ENCODE measurements around the gene SORBS1.

Gene SORBS1

DNA sequence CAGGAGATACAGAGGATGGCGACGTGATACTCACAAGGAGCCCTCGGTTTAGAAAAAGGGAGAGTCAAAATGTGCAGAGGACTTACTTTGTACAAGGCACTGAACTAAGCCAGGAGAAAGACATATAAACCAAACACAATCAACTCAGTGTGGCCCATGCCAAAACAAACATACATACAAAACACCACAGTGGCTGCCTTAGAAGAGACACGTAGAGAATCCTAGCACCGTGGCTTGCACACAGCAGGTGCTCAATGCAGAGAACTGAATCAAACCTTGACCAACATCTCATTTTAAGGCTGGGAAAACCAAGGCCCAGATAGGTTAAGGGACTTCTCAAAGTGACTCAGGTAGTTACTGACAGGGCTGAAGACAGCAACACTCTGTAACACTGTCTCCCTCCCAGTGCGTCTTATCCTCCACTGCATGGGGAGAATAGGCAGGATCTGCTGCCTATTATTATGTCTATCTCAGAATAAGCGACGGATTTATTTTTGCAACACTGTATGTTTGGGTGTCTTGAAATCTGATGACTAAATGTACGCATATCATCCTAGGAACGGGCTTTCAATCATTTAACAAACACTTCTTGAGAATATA, 11.0 kb downstream of the SORBS1 start:
- H3K4me1 ChIP-seq (ENCODE audit: insufficient read depth, low read length): peaks cover 24% of the 10 kb centered on the region
- no peak overlapping the region for H3K9ac ChIP-seq (ENCODE audit: low read depth, low read length)
- no peak overlapping the region for H3K4me3 ChIP-seq (ENCODE audit: low read length)
- no peaks in the 10 kb centered on the region for H3K36me3 ChIP-seq (ENCODE audit: insufficient read depth, low read depth, low read length)
- H3K27me3 ChIP-seq (ENCODE audit: insufficient read depth, low read length): no peaks in the 10 kb centered on the region
- no peak overlapping the region for H3K27ac ChIP-seq (ENCODE audit: low read length)
- H3K9me3 ChIP-seq (ENCODE audit: insufficient read depth, low read depth, low read length): no peaks in the 10 kb centered on the region

DNA sequence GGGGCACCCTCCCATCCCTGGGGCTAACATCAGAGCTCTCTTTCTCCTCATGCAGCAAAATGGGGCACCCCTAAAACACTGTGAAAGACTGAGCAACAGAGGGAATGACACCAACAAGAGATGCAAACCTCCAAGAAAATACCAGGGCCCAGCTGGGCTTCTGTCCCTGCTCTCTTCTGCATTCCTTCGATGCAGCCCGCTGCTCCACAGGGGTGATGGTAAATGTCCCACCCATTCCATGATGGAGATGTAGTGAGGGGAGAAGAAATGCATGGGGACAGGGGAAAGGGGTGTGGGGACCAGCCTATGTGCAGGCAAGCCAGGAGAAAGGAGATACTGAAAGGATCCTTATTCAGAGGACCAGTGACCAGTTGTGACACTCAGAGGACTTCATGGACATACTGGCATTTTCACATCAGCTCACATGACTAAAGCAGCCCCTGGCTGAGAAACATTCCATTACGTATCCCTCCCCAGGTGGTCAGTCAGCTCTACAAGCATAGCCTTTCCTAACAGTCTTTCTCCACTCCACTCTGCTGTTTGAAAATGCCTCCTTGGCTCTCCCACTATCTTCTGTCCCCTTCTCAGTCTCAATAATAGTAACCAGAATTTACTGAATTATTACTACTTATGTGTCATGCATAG, 13.3 kb downstream of the SORBS1 start:
- H3K9me3 ChIP-seq (ENCODE audit: insufficient read depth, low read depth, low read length): no peaks in the 10 kb centered on the region
- no peak overlapping the region for H3K4me3 ChIP-seq (ENCODE audit: low read length)
- H3K36me3 ChIP-seq (ENCODE audit: insufficient read depth, low read depth, low read length): no peaks in the 10 kb centered on the region
- no peak overlapping the region for H3K27ac ChIP-seq (ENCODE audit: low read length)
- peaks cover 35% of the 10 kb centered on the region for H3K4me1 ChIP-seq (ENCODE audit: insufficient read depth, low read length)
- H3K9ac ChIP-seq (ENCODE audit: low read depth, low read length): no peak overlapping the region
- peaks cover under 1% of the 10 kb centered on the region; the same call in 1 of the 2 replicates for H3K27me3 ChIP-seq (ENCODE audit: insufficient read depth, low read length)

DNA sequence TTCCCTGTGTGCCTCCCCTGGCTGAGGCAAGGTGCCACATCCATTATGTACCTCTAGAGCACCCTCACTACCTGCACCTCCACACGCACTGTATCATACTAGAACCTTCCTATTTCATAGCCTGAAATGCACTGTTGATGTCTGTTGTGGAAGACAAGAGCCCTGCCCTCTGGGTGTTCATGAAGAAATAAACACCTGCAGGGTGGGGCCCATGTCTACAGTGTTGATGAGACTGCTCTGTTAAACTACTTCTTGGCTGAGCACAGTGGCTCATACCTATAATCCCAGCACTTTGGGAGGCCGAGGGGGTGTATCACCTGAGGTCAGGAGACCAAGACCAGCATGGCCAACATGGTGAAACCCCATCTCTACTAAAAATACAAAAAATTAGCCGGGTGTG, 14.0 kb downstream of the SORBS1 start:
- H3K36me3 ChIP-seq (ENCODE audit: insufficient read depth, low read depth, low read length): no peaks in the 10 kb centered on the region
- no peak overlapping the region for H3K4me3 ChIP-seq (ENCODE audit: low read length)
- H3K27ac ChIP-seq (ENCODE audit: low read length): no peak overlapping the region
- peaks cover 8% of the 10 kb centered on the region; the same call in 1 of the 2 replicates for H3K27me3 ChIP-seq (ENCODE audit: insufficient read depth, low read length)
- H3K9ac ChIP-seq (ENCODE audit: low read depth, low read length): no peak overlapping the region
- H3K9me3 ChIP-seq (ENCODE audit: insufficient read depth, low read depth, low read length): no peaks in the 10 kb centered on the region
- H3K4me1 ChIP-seq (ENCODE audit: insufficient read depth, low read length): peaks cover 35% of the 10 kb centered on the region

DNA sequence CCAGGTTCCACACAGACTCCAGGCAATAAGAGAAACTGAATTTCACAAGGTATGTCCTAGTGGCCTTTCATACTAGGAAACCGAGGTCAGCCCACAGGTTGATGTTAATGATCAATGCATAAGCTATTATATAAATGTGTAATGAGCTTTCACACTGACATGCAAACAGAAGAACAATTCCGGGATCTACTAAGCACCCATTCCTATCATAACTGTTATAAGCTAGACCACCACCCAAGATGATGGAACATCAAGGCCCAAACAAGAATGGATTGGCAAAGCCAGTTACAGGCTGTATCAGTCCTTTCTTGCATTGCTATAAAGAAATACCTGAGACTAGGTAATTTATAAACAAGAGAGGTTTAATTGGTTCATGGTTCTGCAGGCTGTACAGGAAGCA, 15.2 kb downstream of the SORBS1 start:
- Histone ChIP-seq H3K36me3 (ENCODE audit: insufficient read depth, low read depth, low read length) (no peaks in the 10 kb centered on the region), H3K9me3 (ENCODE audit: insufficient read depth, low read depth, low read length) (no peaks in the 10 kb centered on the region), H3K9ac (ENCODE audit: low read depth, low read length) (no peak overlapping the region), H3K4me3 (ENCODE audit: low read length) (no peak overlapping the region), H3K4me1 (ENCODE audit: insufficient read depth, low read length) (peaks cover 30% of the 10 kb centered on the region), H3K27ac (ENCODE audit: low read length) (no peak overlapping the region), H3K27me3 (ENCODE audit: insufficient read depth, low read length) (peaks cover 20% of the 10 kb centered on the region)

DNA sequence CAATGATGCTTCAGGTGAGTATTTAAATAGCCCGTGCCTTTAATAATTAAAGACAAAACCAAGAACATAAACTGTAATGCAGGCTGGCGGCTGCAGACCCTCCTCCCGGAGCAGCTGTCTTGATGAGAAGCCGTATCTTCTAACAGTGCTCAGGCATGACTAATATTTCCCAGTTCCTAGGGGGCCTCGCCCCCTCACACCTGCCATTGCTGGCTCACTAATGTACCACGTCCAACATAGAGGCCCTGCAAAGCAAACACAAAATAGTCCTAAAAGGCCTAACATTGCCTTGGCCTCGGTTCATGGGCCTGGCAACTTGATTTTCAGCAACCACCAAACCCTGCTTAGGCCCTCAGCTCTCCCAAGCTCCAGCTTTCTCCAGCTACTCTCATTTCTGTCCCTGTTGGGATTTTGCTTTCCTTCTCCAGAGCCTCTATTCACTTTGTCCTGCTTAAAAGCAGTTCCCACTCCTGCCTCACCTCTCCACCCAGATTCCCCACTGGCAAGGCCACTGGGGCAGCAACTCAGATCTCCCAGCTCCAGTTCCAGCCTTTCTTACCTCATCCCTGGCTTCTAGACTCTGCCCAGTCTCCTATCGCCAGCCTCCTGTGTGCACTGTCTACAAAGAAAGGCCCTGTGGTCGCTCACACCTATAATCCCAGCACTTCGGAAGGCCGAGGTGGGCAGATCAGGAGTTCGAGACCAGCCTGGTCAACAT, 16.2 kb downstream of the SORBS1 start:
- no peaks in the 10 kb centered on the region for H3K9me3 ChIP-seq (ENCODE audit: insufficient read depth, low read depth, low read length)
- H3K27ac ChIP-seq (ENCODE audit: low read length): no peak overlapping the region
- H3K36me3 ChIP-seq (ENCODE audit: insufficient read depth, low read depth, low read length): no peaks in the 10 kb centered on the region
- peaks cover 28% of the 10 kb centered on the region for H3K27me3 ChIP-seq (ENCODE audit: insufficient read depth, low read length)
- peaks cover 30% of the 10 kb centered on the region for H3K4me1 ChIP-seq (ENCODE audit: insufficient read depth, low read length)
- no peak overlapping the region for H3K4me3 ChIP-seq (ENCODE audit: low read length)
- H3K9ac ChIP-seq (ENCODE audit: low read depth, low read length): no peak overlapping the region

DNA sequence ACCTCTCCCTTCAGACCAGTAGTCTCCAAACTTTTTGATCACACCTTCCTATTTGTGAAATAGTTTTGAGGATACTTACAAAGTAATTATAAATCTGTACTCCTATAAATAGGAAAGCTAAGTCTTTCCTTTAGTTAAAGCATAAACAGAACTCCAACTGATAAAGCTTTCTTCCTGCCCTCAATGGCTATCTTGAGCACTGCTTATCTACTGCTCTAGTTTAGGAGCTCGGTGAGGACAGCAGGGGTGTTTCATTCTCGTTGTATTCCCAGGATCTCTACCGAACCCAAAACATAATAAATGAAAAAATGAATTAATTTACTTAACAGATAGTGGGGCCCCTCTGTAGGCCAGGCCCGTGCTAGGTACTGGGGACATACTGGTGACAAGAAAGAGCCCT, 17.7 kb downstream of the SORBS1 start:
- no peak overlapping the region for H3K4me3 ChIP-seq (ENCODE audit: low read length)
- H3K4me1 ChIP-seq (ENCODE audit: insufficient read depth, low read length): peaks cover 32% of the 10 kb centered on the region
- no peaks in the 10 kb centered on the region for H3K36me3 ChIP-seq (ENCODE audit: insufficient read depth, low read depth, low read length)
- no peak overlapping the region for H3K27ac ChIP-seq (ENCODE audit: low read length)
- peaks cover 38% of the 10 kb centered on the region for H3K27me3 ChIP-seq (ENCODE audit: insufficient read depth, low read length)
- H3K9ac ChIP-seq (ENCODE audit: low read depth, low read length): no peak overlapping the region
- H3K9me3 ChIP-seq (ENCODE audit: insufficient read depth, low read depth, low read length): no peaks in the 10 kb centered on the region

DNA sequence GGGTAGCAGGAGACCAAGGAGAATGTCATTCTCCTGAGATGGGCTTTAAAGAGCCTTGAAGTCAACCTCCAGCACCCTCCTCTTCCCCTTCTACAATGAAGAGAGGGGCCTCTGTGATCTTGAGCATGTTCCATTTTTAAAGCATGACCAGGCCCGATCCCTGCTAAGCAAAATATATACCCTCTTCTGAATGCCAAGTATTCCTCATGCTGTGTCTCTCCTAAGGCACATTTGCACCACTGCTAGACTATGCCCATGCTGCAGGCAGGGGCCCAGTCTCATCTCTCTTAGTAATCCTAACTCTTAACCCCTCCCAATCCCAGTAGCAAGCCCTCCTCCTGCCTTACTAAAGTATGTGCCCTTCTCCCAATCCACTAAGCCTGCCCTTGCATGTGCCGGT, 18.4 kb downstream of the SORBS1 start:
- H3K27ac ChIP-seq (ENCODE audit: low read length): no peak overlapping the region
- H3K36me3 ChIP-seq (ENCODE audit: insufficient read depth, low read depth, low read length): no peaks in the 10 kb centered on the region
- peaks cover 38% of the 10 kb centered on the region for H3K27me3 ChIP-seq (ENCODE audit: insufficient read depth, low read length)
- no peak overlapping the region for H3K4me3 ChIP-seq (ENCODE audit: low read length)
- H3K9me3 ChIP-seq (ENCODE audit: insufficient read depth, low read depth, low read length): no peaks in the 10 kb centered on the region
- H3K9ac ChIP-seq (ENCODE audit: low read depth, low read length): no peak overlapping the region
- H3K4me1 ChIP-seq (ENCODE audit: insufficient read depth, low read length): peaks cover 28% of the 10 kb centered on the region

DNA sequence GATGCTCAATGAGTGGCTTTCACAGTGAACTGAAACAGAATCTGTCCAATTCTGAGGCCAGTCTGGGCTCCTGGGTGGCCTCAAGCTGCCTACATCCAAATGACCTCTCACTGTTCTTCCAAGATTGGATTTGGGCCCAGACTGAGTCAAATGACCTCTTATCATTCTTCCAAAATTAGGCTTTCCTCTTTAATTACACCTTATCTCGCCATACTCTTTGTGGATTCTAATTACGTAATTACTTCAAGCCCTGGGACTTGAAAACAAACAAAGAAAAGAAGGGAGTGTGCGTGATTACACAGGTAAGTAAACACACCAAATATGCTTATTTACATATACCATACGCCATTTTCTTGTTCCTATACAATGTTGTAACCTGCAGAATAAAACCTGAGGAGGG, 18.8 kb downstream of the SORBS1 start:
- no peaks in the 10 kb centered on the region for H3K36me3 ChIP-seq (ENCODE audit: insufficient read depth, low read depth, low read length)
- no peak overlapping the region for H3K4me3 ChIP-seq (ENCODE audit: low read length)

DNA sequence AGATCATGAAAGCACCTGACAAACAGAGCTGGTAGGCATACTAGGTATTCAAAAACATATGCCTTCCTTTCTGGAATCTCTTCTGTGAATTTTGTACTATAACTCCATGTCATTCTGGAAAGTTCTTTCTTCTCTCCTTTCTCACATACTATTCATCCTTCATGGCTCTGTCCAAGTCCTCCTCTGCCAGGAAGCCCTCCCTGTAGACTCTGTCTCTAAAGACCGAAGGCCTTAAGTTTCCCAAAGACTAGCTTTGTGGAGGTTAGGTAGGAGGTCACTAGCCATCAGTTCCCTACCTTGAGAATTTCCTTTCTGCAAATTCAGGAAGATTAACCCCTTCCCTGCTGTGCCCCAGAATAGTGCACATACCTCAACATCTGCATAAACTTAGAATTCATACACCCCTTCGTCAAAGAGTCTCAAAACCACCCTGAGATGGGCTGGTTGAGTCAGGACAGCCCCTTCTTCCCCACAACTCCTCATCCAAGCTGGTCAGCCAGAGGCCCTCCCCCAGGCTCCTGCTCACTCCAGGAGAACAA, 20.6 kb downstream of the SORBS1 start:
- peaks cover 28% of the 10 kb centered on the region for H3K4me1 ChIP-seq (ENCODE audit: insufficient read depth, low read length)
- no peaks in the 10 kb centered on the region for H3K9me3 ChIP-seq (ENCODE audit: insufficient read depth, low read depth, low read length)
- no peak overlapping the region for H3K9ac ChIP-seq (ENCODE audit: low read depth, low read length)
- peaks cover 38% of the 10 kb centered on the region for H3K27me3 ChIP-seq (ENCODE audit: insufficient read depth, low read length)
- H3K4me3 ChIP-seq (ENCODE audit: low read length): no peak overlapping the region
- no peak overlapping the region for H3K27ac ChIP-seq (ENCODE audit: low read length)
- no peaks in the 10 kb centered on the region for H3K36me3 ChIP-seq (ENCODE audit: insufficient read depth, low read depth, low read length)

More for the DNA sequence above, 18.8 kb downstream of the SORBS1 start:
- H3K9ac ChIP-seq (ENCODE audit: low read depth, low read length): no peak overlapping the region
- H3K27me3 ChIP-seq (ENCODE audit: insufficient read depth, low read length): peaks cover 38% of the 10 kb centered on the region
- no peaks in the 10 kb centered on the region for H3K9me3 ChIP-seq (ENCODE audit: insufficient read depth, low read depth, low read length)
- H3K4me1 ChIP-seq (ENCODE audit: insufficient read depth, low read length): peaks cover 28% of the 10 kb centered on the region
- H3K27ac ChIP-seq (ENCODE audit: low read length): no peak overlapping the region

DNA sequence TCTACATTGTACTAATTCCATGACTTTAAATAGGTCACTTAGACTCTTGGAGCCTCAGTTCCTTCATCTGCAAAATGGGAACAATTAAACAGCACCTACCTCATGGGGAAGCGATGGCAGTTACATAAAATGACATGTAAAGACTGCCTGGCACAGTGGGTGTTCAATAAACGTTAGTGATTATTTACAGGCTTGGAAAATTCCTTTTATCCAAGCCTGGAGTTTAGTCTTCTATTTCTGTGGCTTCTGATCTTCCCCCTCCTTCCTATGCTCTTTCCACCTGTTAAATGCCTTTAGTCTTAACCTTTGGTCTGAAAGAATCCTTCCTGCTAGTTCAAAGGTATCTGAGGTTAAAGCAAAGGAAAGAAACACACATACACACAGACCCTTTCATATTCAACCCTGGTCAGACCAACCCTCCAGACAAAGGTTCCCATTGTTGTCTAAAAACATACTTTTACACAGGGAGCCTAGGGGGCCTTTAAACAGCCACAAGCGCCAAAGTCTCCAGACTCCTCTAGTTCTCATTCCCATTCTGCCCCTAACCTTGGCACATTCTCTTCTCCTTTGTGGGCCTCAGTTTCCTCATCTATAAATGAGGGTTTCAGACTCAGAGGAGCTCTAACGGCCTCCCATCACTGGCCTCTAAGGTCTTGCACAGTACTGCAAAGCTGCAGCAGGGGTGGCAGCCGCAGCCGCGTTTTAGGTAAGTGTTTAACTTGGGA, 21.4 kb downstream of the SORBS1 start:
- Histone ChIP-seq H3K4me1 (ENCODE audit: insufficient read depth, low read length) (peaks cover 26% of the 10 kb centered on the region), H3K27me3 (ENCODE audit: insufficient read depth, low read length) (peaks cover 38% of the 10 kb centered on the region), H3K9ac (ENCODE audit: low read depth, low read length) (no peak overlapping the region), H3K9me3 (ENCODE audit: insufficient read depth, low read depth, low read length) (no peaks in the 10 kb centered on the region), H3K4me3 (ENCODE audit: low read length) (no peak overlapping the region), H3K36me3 (ENCODE audit: insufficient read depth, low read depth, low read length) (no peaks in the 10 kb centered on the region), H3K27ac (ENCODE audit: low read length) (no peak overlapping the region)

DNA sequence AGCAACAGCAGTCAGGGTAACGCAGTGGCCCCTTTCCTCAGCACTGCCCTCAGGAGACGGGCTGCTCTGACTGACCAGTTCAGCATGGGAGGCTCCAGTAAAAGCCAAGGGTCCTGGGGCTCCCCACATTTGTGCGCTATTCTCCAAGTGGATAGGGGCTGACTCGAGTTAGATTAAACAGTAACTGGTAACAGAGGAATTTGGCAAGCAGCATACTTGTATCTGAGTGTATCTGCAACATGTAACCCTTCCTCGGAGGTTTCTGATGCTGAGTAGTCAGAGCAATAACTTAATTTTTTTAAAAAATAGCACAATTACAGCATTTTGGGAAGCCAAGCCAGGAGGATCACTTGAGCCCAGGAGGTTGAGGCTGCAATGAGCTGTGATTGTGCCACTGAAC, 22.8 kb downstream of the SORBS1 start:
- H3K9ac ChIP-seq (ENCODE audit: low read depth, low read length): no peak overlapping the region
- peaks cover 17% of the 10 kb centered on the region for H3K4me1 ChIP-seq (ENCODE audit: insufficient read depth, low read length)
- H3K27me3 ChIP-seq (ENCODE audit: insufficient read depth, low read length): peaks cover 38% of the 10 kb centered on the region
- H3K4me3 ChIP-seq (ENCODE audit: low read length): no peak overlapping the region
- H3K9me3 ChIP-seq (ENCODE audit: insufficient read depth, low read depth, low read length): no peaks in the 10 kb centered on the region
- no peak overlapping the region for H3K27ac ChIP-seq (ENCODE audit: low read length)
- no peaks in the 10 kb centered on the region for H3K36me3 ChIP-seq (ENCODE audit: insufficient read depth, low read depth, low read length)

Data from iPS-20b (cell line).